GM12878 (cell line): ENCODE measurements around the gene SPATA22. TPM values are rescaled to one million over a fixed set of nuclear protein-coding genes. Genes with fewer than 3 reads are reported as not detected.

Experiments used
- FOS ChIP-seq: IDR thresholded peaks from 3 replicates; pipeline ENCODE4 v1.6.1; 2011; ENCODE audit warnings: borderline replicate concordance; ENCODE audit not compliant: insufficient read length; ENCODE audit errors: extremely low read depth
- JUNB ChIP-seq: IDR thresholded peaks from 2 replicates; pipeline ENCODE4 v1.6.1; 2016; ENCODE audit warnings: antibody characterized with exemption, mild to moderate bottlenecking
- KDM1A ChIP-seq: fragments of 200-600 bp; sonication (generic); IDR thresholded peaks from 2 replicates; pipeline ENCODE4 v1.6.1; 2016; ENCODE audit warnings: borderline replicate concordance
- MEF2A ChIP-seq: IDR thresholded peaks from 2 replicates; pipeline ENCODE4 v1.6.1; 2011; ENCODE audit warnings: low read depth, mild to moderate bottlenecking, low read length, moderate library complexity; ENCODE audit not compliant: insufficient read depth
- NR2F1 ChIP-seq: fragments of 450-650 bp; conservative IDR thresholded peaks from 2 replicates; pipeline ENCODE4 v1.6.1; 2017; ENCODE audit warnings: mild to moderate bottlenecking
- PAX5 ChIP-seq: IDR thresholded peaks from 2 replicates; pipeline ENCODE4 v1.6.1; 2011; ENCODE audit warnings: low read depth, low read length, borderline replicate concordance
- YBX1 ChIP-seq: fragments of 450-650 bp; IDR thresholded peaks from 2 replicates; pipeline ENCODE4 v1.6.1; 2016; ENCODE audit warnings: antibody characterized with exemption
- ZBTB40 ChIP-seq: fragments of 450-650 bp; IDR thresholded peaks from 2 replicates; pipeline ENCODE4 v1.6.1; 2016; ENCODE audit warnings: mild to moderate bottlenecking, moderate library complexity, borderline replicate concordance
- ZNF274 ChIP-seq: IDR thresholded peaks from one replicate; pipeline ENCODE4 v1.8.0; 2011; ENCODE audit not compliant: insufficient read length, insufficient read depth
- polyA plus RNA-seq, 11 experiments: library from polyadenylated mRNA; depleted of rRNA in 4 of 11; unstranded in 6 of 11; stranded (reverse) in 5 of 11; fragments of >200 nt; fragmentation: Nextera tagmentation in 4 of 11; fragmentation: Illumina TruSeq in 1 of 11; extraction: Ambion mirVana in 4 of 11; extraction: Trizol in 1 of 11; gene quantifications; 1 replicate in 1 of 11; 2 replicates in 10 of 11; pipeline versions ENCODE4 v1.2.1 to v1.2.3, GENCODE V29; 2011 to 2016; ENCODE audit warnings: inconsistent platforms in 2 of 11, missing spikeins in 2 of 11, low read depth in 1 of 11
- total RNA-seq, 4 experiments: library from RNA; depleted of rRNA in 3 of 4; stranded (reverse); fragments of >200 nt in 3 of 4; fragmentation: Illumina TruSeq in 1 of 4; extraction: Trizol in 1 of 4; gene quantifications; 2 replicates each; pipeline versions ENCODE4 v1.2.1 to v1.2.3, GENCODE V29; 2013 to 2021
- TF ChIP-seq, protein P1 (sequence below), 3 experiments: IDR thresholded peaks in 2 of 3; conservative IDR thresholded peaks in 1 of 3; 2 replicates each; pipeline ENCODE4 v1.5.1; 2011; ENCODE audit warnings: low read depth in 3 of 3, low read length in 3 of 3, mild to moderate bottlenecking in 3 of 3, control low read depth in 2 of 3, moderate library complexity in 2 of 3, inconsistent platforms in 1 of 3, mixed read lengths in 1 of 3; ENCODE audit not compliant: control insufficient read depth in 2 of 3, insufficient read depth in 1 of 3; ENCODE audit errors: extremely low read depth in 1 of 3

SPATA22 gene
- total and polyA plus RNA-seq, 10 of the 15 experiments (the other 5 are each of a cell fraction or from before 2014, with no cell fraction given), result not detected

DNA sequence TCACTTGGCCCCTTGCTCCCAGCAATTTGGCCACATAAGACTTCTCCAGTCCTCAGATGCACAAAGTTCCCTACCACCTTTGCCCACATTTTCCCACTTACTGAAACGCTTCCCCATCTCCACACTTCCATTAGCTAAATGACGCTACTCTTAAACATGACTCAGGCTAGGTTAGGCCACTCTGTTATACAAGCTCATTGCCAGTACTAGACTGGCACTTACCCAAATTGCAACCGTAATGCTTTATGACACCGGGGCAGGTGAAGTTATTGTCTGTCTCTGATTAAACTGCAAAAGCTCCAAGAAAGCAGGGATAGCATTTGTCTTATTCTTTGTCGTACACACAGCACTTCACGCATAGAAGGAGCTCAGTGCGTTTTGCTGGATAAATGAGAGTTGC lies 33.4 kb upstream of the SPATA22 start (continued):
- TF ChIP-seq ZBTB40 (no peak), KDM1A (no peak), YBX1 (no peak), JUNB (no peak), MEF2A (no peak), FOS (no peak), NR2F1 (no peak), ZNF274 (no peak), PAX5 (no peak)
- TF ChIP-seq, protein P1, sequence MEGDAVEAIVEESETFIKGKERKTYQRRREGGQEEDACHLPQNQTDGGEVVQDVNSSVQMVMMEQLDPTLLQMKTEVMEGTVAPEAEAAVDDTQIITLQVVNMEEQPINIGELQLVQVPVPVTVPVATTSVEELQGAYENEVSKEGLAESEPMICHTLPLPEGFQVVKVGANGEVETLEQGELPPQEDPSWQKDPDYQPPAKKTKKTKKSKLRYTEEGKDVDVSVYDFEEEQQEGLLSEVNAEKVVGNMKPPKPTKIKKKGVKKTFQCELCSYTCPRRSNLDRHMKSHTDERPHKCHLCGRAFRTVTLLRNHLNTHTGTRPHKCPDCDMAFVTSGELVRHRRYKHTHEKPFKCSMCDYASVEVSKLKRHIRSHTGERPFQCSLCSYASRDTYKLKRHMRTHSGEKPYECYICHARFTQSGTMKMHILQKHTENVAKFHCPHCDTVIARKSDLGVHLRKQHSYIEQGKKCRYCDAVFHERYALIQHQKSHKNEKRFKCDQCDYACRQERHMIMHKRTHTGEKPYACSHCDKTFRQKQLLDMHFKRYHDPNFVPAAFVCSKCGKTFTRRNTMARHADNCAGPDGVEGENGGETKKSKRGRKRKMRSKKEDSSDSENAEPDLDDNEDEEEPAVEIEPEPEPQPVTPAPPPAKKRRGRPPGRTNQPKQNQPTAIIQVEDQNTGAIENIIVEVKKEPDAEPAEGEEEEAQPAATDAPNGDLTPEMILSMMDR (IDR thresholded peaks at IDR 0.05 in 2 of 3, conservative IDR thresholded peaks at IDR 0.05 in 1 of 3; ENCODE audit: control insufficient read depth in 2 of 3, extremely low read depth in 1 of 3, insufficient read depth in 1 of 3, low read depth in 3 of 3, low read length in 3 of 3), result no peak
- TF ChIP-seq, all 136 proteins: peak for 0
